H1 (cell line): ENCODE results near the gene VPS51. TPM values are rescaled to one million over a fixed set of nuclear protein-coding genes. Genes with fewer than 3 reads are reported as not detected.
A peak's percentile ranks its signal among the peaks of the same experiment; 100 is the strongest.

Source experiments
- CTCF ChIA-PET: fragments of 300-600 bp; sonication (Branson Sonifier 250); formaldehyde crosslinking; loops from one replicate; lab custom pipeline; 2021; ENCODE audit not compliant: partially characterized antibody; lab: Charles Lee
- POLR2A ChIA-PET: fragments of 300-600 bp; sonication (Branson Sonifier 250); formaldehyde crosslinking; loops from one replicate; lab custom pipeline; 2021; ENCODE audit warnings: inconsistent platforms; ENCODE audit not compliant: partially characterized antibody; lab: Charles Lee
- DNase-seq, 2 experiments: peaks; one replicate each; pipeline versions ENCODE4 v3.0.0 to v3.0.0-alpha.2; 2010 to 2022; ENCODE audit warnings: low spot score in 2 of 2, low read depth in 1 of 2, mixed read lengths in 1 of 2
- FAIRE-seq: peaks from 2 replicates; lab custom pipeline; 2011; peaks lifted over from hg19 to GRCh38; lab: Jason Lieb, UNC
- H2AFZ ChIP-seq: 2 replicates; pipeline ENCODE4 v1.8.1; 2012; ENCODE audit warnings: low read length, inconsistent platforms
- H2AK5ac ChIP-seq: 2 replicates; pipeline ENCODE4 v1.6.1; 2013; ENCODE audit warnings: low read depth, low read length
- H2BK120ac ChIP-seq: replicated peaks from 2 replicates; pipeline ENCODE3; 2013; ENCODE audit warnings: low read depth, low read length, inconsistent platforms
- H2BK12ac ChIP-seq: 2 replicates; pipeline ENCODE4 v1.6.1; 2013; ENCODE audit warnings: low read depth, low read length
- H2BK15ac ChIP-seq: 2 replicates; pipeline ENCODE4 v1.6.1; 2013; ENCODE audit warnings: low read length
- H2BK20ac ChIP-seq: 2 replicates; pipeline ENCODE4 v1.6.1; 2013; ENCODE audit warnings: low read length
- H2BK5ac ChIP-seq: 2 replicates; pipeline ENCODE4 v1.6.1; 2013; ENCODE audit warnings: low read depth, low read length
- H3K14ac ChIP-seq: 2 replicates; pipeline ENCODE4 v1.6.1; 2013; ENCODE audit warnings: inconsistent platforms; ENCODE audit not compliant: insufficient read length
- H3K18ac ChIP-seq: 2 replicates; pipeline ENCODE4 v1.6.1; 2013; ENCODE audit warnings: low read length; ENCODE audit errors: extremely low read depth
- H3K23ac ChIP-seq: 2 replicates; pipeline ENCODE4 v1.6.1; 2013; ENCODE audit warnings: inconsistent platforms; ENCODE audit not compliant: insufficient read length
- H3K23me2 ChIP-seq: 2 replicates; pipeline ENCODE4 v1.6.1; 2013; ENCODE audit warnings: low read depth, low read length
- H3K27ac ChIP-seq: 2 replicates; pipeline ENCODE4 v1.6.1; 2011; ENCODE audit warnings: low read depth, low read length, inconsistent platforms
- H3K27me3 ChIP-seq, 4 experiments: replicated peaks in 1 of 4; 1 replicate in 1 of 4; 2 replicates in 3 of 4; pipeline versions ENCODE4 v1.6.1 to v1.8.1; 2011 to 2013; ENCODE audit warnings: low read length in 3 of 4, mild to moderate bottlenecking in 3 of 4, inconsistent platforms in 2 of 4, mixed read lengths in 2 of 4, moderate library complexity in 1 of 4; ENCODE audit not compliant: control insufficient read depth in 3 of 4, insufficient read depth in 3 of 4; ENCODE audit errors: extremely low read depth in 1 of 4
- H3K36me3 ChIP-seq, 4 experiments: 2 replicates each; pipeline versions ENCODE4 v1.6.1 to v1.8.1; 2011 to 2013; ENCODE audit warnings: mild to moderate bottlenecking in 4 of 4, low read length in 3 of 4, moderate library complexity in 2 of 4, control low read depth in 1 of 4, inconsistent platforms in 1 of 4; ENCODE audit not compliant: insufficient read depth in 4 of 4, control insufficient read depth in 2 of 4
- H3K4ac ChIP-seq: replicated peaks from 2 replicates; pipeline ENCODE3; 2013; ENCODE audit warnings: low read length, low read depth, mixed read lengths, inconsistent platforms; ENCODE audit not compliant: insufficient read length
- H3K4me1 ChIP-seq, 4 experiments: replicated peaks in 1 of 4; 1 replicate in 1 of 4; 2 replicates in 3 of 4; pipeline versions ENCODE4 v1.6.1 to v1.8.1; 2011 to 2013; ENCODE audit warnings: low read length in 3 of 4, inconsistent platforms in 2 of 4, mixed read lengths in 1 of 4; ENCODE audit not compliant: insufficient read depth in 4 of 4, control insufficient read depth in 3 of 4
- H3K4me2 ChIP-seq, 2 experiments: 2 replicates each; pipeline versions ENCODE4 v1.6.1 to v1.8.1; 2011 to 2013; ENCODE audit warnings: low read depth in 2 of 2, low read length in 2 of 2, control low read depth in 1 of 2, inconsistent platforms in 1 of 2, mild to moderate bottlenecking in 1 of 2; ENCODE audit not compliant: insufficient read depth in 1 of 2
- H3K4me3 ChIP-seq, 4 experiments: fragments of 200-600, 300-600 bp in 1 of 4; sonication (generic), shearing (Covaris generic), sonication (Bioruptor Twin) in 1 of 4; 2 replicates each; pipeline versions ENCODE4 v1.5.1 to v1.8.1; 2011 to 2016; ENCODE audit warnings: low read length in 4 of 4, low read depth in 3 of 4, control low read depth in 2 of 4, inconsistent platforms in 2 of 4, mild to moderate bottlenecking in 2 of 4, mixed read lengths in 1 of 4, moderate library complexity in 1 of 4; ENCODE audit not compliant: insufficient read depth in 2 of 4; ENCODE audit errors: extremely low read depth in 1 of 4
- H3K56ac ChIP-seq: replicated peaks from 2 replicates; pipeline ENCODE3; 2013; ENCODE audit warnings: low read depth, mild to moderate bottlenecking, mixed read lengths, low read length, inconsistent platforms; ENCODE audit not compliant: insufficient read length
- H3K79me1 ChIP-seq: 2 replicates; pipeline ENCODE4 v1.6.1; 2013; ENCODE audit warnings: low read depth, low read length, control low read depth
- H3K79me2 ChIP-seq, 2 experiments: 2 replicates each; pipeline versions ENCODE4 v1.6.1 to v1.8.1; 2012 to 2013; ENCODE audit warnings: low read length in 2 of 2, mild to moderate bottlenecking in 2 of 2, inconsistent platforms in 1 of 2; ENCODE audit not compliant: insufficient read depth in 2 of 2, control insufficient read depth in 1 of 2
- H3K9ac ChIP-seq, 4 experiments: replicated peaks in 1 of 4; 1 replicate in 1 of 4; 2 replicates in 3 of 4; pipeline versions ENCODE4 v1.6.1 to v1.8.1; 2011 to 2013; ENCODE audit warnings: low read depth in 3 of 4, low read length in 3 of 4, control low read depth in 2 of 4, mild to moderate bottlenecking in 2 of 4, moderate library complexity in 2 of 4, inconsistent platforms in 1 of 4; ENCODE audit errors: extremely low read depth in 1 of 4
- H3K9me3 ChIP-seq, 2 experiments: 2 replicates each; pipeline versions ENCODE4 v1.6.1 to v1.8.1; 2012 to 2013; ENCODE audit warnings: mild to moderate bottlenecking in 2 of 2, moderate library complexity in 2 of 2, control low read depth in 1 of 2, inconsistent platforms in 1 of 2, low read depth in 1 of 2, low read length in 1 of 2, mixed read lengths in 1 of 2; ENCODE audit not compliant: insufficient read depth in 2 of 2
- H4K20me1 ChIP-seq, 2 experiments: replicated peaks in 1 of 2; 2 replicates each; pipeline versions ENCODE3 to v1.8.1; 2011 to 2013; ENCODE audit warnings: inconsistent platforms in 2 of 2, low read length in 2 of 2, mild to moderate bottlenecking in 1 of 2; ENCODE audit not compliant: insufficient read depth in 2 of 2, control insufficient read depth in 1 of 2
- H4K5ac ChIP-seq: 2 replicates; pipeline ENCODE4 v1.6.1; 2013; ENCODE audit warnings: low read length, low read depth, mixed read lengths, inconsistent platforms; ENCODE audit not compliant: insufficient read length
- H4K8ac ChIP-seq: 2 replicates; pipeline ENCODE4 v1.8.0; 2013; ENCODE audit warnings: mild to moderate bottlenecking, moderate library complexity, low read length, inconsistent platforms; ENCODE audit not compliant: insufficient read depth; ENCODE audit errors: extremely low read depth
- H4K91ac ChIP-seq: replicated peaks from 2 replicates; pipeline ENCODE3; 2013; ENCODE audit warnings: low read length, mixed read lengths, inconsistent platforms; ENCODE audit not compliant: insufficient read length
- BACH1 ChIP-seq: IDR thresholded peaks from 2 replicates; pipeline ENCODE4 v1.6.1; 2012; ENCODE audit warnings: low read length, improper control_type of control experiment
- BCL11A ChIP-seq, 2 experiments: IDR thresholded peaks; one replicate each; pipeline ENCODE4 v1.6.1; 2011; ENCODE audit warnings: low read depth in 2 of 2, low read length in 2 of 2, mild to moderate bottlenecking in 2 of 2
- EGR1 ChIP-seq: IDR thresholded peaks from 2 replicates; pipeline ENCODE4 v1.6.1; 2011; ENCODE audit warnings: low read depth, low read length, borderline replicate concordance
- EP300 ChIP-seq, 2 experiments: IDR thresholded peaks; 1 replicate in 1 of 2; 2 replicates in 1 of 2; pipeline ENCODE4 v1.6.1; 2011 to 2012; ENCODE audit warnings: low read depth in 2 of 2, low read length in 2 of 2, mild to moderate bottlenecking in 2 of 2, borderline replicate concordance in 1 of 2, inconsistent platforms in 1 of 2, moderate library complexity in 1 of 2
- MAFK ChIP-seq: IDR thresholded peaks from 2 replicates; pipeline ENCODE4 v1.6.1; 2012; ENCODE audit warnings: low read depth, mild to moderate bottlenecking, improper control_type of control experiment, low read length
- POLR2A ChIP-seq, 2 experiments: IDR thresholded peaks; 1 replicate in 1 of 2; 2 replicates in 1 of 2; pipeline ENCODE4 v1.6.1; 2011; ENCODE audit warnings: low read depth in 2 of 2, low read length in 2 of 2, mild to moderate bottlenecking in 2 of 2; ENCODE audit errors: control extremely low read depth in 1 of 2
- RNF2 ChIP-seq: fragments of 200-900, 300-1000 bp; sonication (generic); IDR thresholded peaks from 2 replicates; pipeline ENCODE4 v1.7.1; 2016; ENCODE audit warnings: borderline replicate concordance, low read depth, mild to moderate bottlenecking, antibody characterized with exemption, low read length; ENCODE audit not compliant: poor library complexity, severe bottlenecking; ENCODE audit errors: missing control alignments
- SP4 ChIP-seq: IDR thresholded peaks from 2 replicates; pipeline ENCODE4 v1.6.1; 2012; ENCODE audit warnings: low read length, inconsistent platforms
- SRF ChIP-seq: IDR thresholded peaks from 2 replicates; pipeline ENCODE4 v1.6.1; 2011; ENCODE audit warnings: mild to moderate bottlenecking, low read depth, low read length, moderate library complexity
- SUZ12 ChIP-seq: fragments of 200-600 bp; sonication (generic); IDR thresholded peaks from 2 replicates; pipeline ENCODE4 v1.6.1; 2012; ENCODE audit warnings: mild to moderate bottlenecking, inconsistent platforms, low read length, moderate library complexity, mixed read lengths
- ZNF274 ChIP-seq: IDR thresholded peaks from 2 replicates; pipeline ENCODE4 v1.7.0; 2012; ENCODE audit warnings: low read length, borderline replicate concordance; ENCODE audit errors: extremely low read depth
- WGBS, 2 experiments: shearing (Covaris generic) in 1 of 2; methylation state at CpG; one replicate each; pipeline versions ENCODE4 v1.1.6 to v1.1.7; 2013 to 2015; ENCODE audit warnings: low lambda C conversion rate in 2 of 2, mixed read lengths in 2 of 2, inconsistent platforms in 1 of 2, low coverage in 1 of 2, missing lambda C conversion rate in 1 of 2; ENCODE audit not compliant: insufficient replicate concordance in 2 of 2, insufficient coverage in 1 of 2, insufficient read length in 1 of 2; ENCODE audit errors: extremely low coverage in 1 of 2, missing lambda C conversion rate in 1 of 2; 5-methylcytosine and 5-hydroxymethylcytosine counted together
- polyA plus RNA-seq, 7 experiments: library from polyadenylated mRNA; depleted of rRNA in 3 of 7; stranded (reverse) in 5 of 7; unstranded in 2 of 7; fragments of >200 nt in 5 of 7; fragments of 200-250 nt in 2 of 7; gene quantifications; 1 replicate in 5 of 7; 2 replicates in 1 of 7; 4 replicates in 1 of 7; pipeline versions ENCODE4 v1.2.1 to v1.2.3, GENCODE V29; 2011 to 2013; ENCODE audit warnings: missing spikeins in 2 of 7, mixed read lengths in 2 of 7
- total RNA-seq: library from RNA; stranded (reverse); fragmentation: NEBNext Ultra II Directional; extraction: Animal tissue kit (Norgen Biotek cat#: 25700); gene quantifications from 2 replicates; pipeline ENCODE4 v1.2.1, GENCODE V29; 2021

VPS51 gene
- total and polyA plus RNA-seq, 2 of the 8 experiments (the other 6 are each of a cell fraction or from before 2014, with no cell fraction given): 97.4 to 142 TPM

DNA sequence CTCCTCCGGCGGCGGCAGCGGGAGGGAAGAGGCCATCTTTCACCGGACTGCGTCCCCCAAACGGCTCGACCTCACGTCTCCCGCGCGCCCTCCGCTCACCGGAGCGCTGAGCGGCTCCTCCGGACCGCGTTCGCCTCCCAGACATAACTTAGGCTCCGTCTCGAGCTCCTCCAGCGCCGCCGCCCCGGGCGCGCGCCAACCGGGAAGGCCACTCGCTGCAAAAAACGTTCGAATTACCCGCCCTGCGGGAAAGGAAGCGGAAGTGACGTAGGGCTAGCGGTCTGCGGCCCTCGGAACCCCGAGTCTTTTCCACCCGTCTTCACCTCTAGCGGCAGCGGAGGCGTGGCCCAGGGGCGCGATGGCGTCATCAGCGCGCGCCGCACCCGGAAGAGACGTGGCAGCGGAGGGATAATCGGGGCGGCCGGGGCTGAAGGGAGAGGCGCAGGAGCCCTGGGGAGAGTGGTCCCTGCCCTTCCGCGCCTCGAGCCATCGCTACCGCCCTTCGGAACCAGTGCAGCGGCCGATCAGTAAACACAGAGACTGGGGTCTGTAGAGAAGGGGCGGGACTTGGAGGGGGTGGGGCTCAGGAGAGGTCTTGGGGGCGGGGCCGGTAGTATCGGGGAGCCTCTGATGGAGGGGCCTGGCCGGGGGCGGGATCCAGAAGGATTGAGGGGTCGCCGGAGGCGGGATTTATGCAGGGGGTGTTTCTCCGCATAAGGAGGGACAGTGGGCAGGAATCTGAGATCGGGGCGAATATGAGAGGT is 12.0 kb upstream of the VPS51 start, which contains the start of the genes CDCA5 and ZFPL1:
Gene CDCA5 (minus strand): TSS at position 207 of the 764 bp plus-strand sequence. CDS start 62 bp downstream, at position 145.
Gene ZFPL1 (plus strand): TSS at position 389 of the 764 bp plus-strand sequence. CDS start 477 bp downstream, outside the sequence.
- H2AFZ ChIP-seq: 0 out of 2 replicates have a peak within 1 kb of the TSS, but pooled peaks have one; percentile 8
- TF ChIP-seq POLR2A (IDR thresholded peaks at IDR 0.05; ENCODE audit: control extremely low read depth in 1 of 2, low read depth in 2 of 2, low read length in 2 of 2): peak; percentile 54 to 85
- TF ChIP-seq BCL11A (IDR thresholded peaks at IDR 0.05; ENCODE audit: low read depth in 2 of 2, low read length in 2 of 2): no peak
- TF ChIP-seq SUZ12: no peak
- TF ChIP-seq RNF2: no peak
- TF ChIP-seq ZNF274: no peak
- TF ChIP-seq EGR1: no peak
- TF ChIP-seq MAFK: no peak
- TF ChIP-seq SP4: 0 out of 2 replicates have a peak, but pooled peaks have one; percentile 38
- TF ChIP-seq SRF: peak; percentile 79
- TF ChIP-seq BACH1: peak; percentile 66; the same call in 1 of the 2 replicates
- TF ChIP-seq EP300 (IDR thresholded peaks at IDR 0.05; ENCODE audit: borderline replicate concordance in 1 of 2, low read depth in 2 of 2, low read length in 2 of 2): peak in 1 of 2 experiments; percentile 36; a peak in 1 of 3 replicates

More for the DNA sequence above, 12.0 kb upstream of the VPS51 start, which contains the start of the genes CDCA5 and ZFPL1:
- Histone ChIP-seq H2BK15ac (0 out of 2 replicates have a peak within 1 kb of the TSS, but pooled peaks have one; percentile 36), H3K27ac (peak within 1 kb of the TSS; percentile 94), H2BK5ac (peak within 1 kb of the TSS; percentile 90), H3K23ac (no peak within 1 kb of the TSS), H2AK5ac (no peak within 1 kb of the TSS), H3K79me1 (peaks cover 22% of the 10 kb centered on the region), H3K4me3 (peak within 1 kb of the TSS; percentile 92 to 99 (median 98)), H4K8ac (peak within 1 kb of the TSS; percentile 99), H3K4me1 (peaks cover 0 to 9% (median 4%) of the 10 kb centered on the region in 4 experiments; a peak in 5 of 7 replicates), H3K36me3 (peaks cover 18 to 35% (median 30%) of the 10 kb centered on the region in 4 experiments), H4K20me1 (peaks cover 0 to 4% of the 10 kb centered on the region in 2 experiments), H4K91ac (peak within 1 kb of the TSS; percentile 98), H3K4me2 (peak within 1 kb of the TSS; percentile 88 to 98), H2BK12ac (peak within 1 kb of the TSS; percentile 77; the same call in 1 of the 2 replicates), H3K4ac (peak within 1 kb of the TSS; percentile 87), H3K27me3 (no peaks in the 10 kb centered on the region), H2BK20ac (no peak within 1 kb of the TSS), H3K79me2 (peaks cover 10 to 33% of the 10 kb centered on the region in 2 experiments), H3K56ac (peak within 1 kb of the TSS; percentile 94), H4K5ac (peak within 1 kb of the TSS; percentile 100), H2BK120ac (no peak within 1 kb of the TSS), H3K14ac (no peak within 1 kb of the TSS), H3K9ac (peak within 1 kb of the TSS; percentile 77 to 96 (median 87)), H3K23me2 (peaks cover 8% of the 10 kb centered on the region), H3K18ac (peak within 1 kb of the TSS; percentile 99), H3K9me3 (no peaks in the 10 kb centered on the region)
- DNase-seq (peak; percentile 70 to 98), FAIRE-seq (no peak)
- 0% methylated on average over 70 of the region's 79 CpGs; no CpG with 5 or more reads in 1 of the 2 experiments for WGBS, 2 experiments
- CTCF ChIA-PET: interaction anchor here (1.1 to 1.7 kb wide), 6 partner anchors 16 to 235 kb away, joined by 3 to 5 read pairs (median 4); partner anchors contain the start of genes SAC3D1 and TM7SF2
- POLR2A ChIA-PET: interaction anchor here (0.9 to 21.6 kb wide), 16 partner anchors 8 to 199 kb away, joined by 3 to 230 read pairs (median 6); partner anchors contain the start of genes CDCA5, SAC3D1, SYVN1 and TM7SF2
